SU-DHL-6 (cell line): Measurements from ENCODE around the gene ARL16.

Experiments used
- H2AFZ ChIP-seq: fragments of 200-600 bp; sonication (generic); 2 replicates; pipeline ENCODE4 v1.6.1; 2014; ENCODE audit warnings: low read depth, mild to moderate bottlenecking, moderate library complexity, mixed read lengths, antibody characterized with exemption, low read length; ENCODE audit not compliant: severe bottlenecking
- H3F3A ChIP-seq: fragments of 200-600 bp; shearing (Covaris generic); 2 replicates; pipeline ENCODE4 v1.6.0; 2016; ENCODE audit warnings: antibody characterized with exemption, mild to moderate bottlenecking; ENCODE audit not compliant: insufficient read depth
- H3K27ac ChIP-seq: fragments of 200-600 bp; sonication (generic); 2 replicates; pipeline ENCODE4 v1.5.1; 2016; ENCODE audit warnings: low read depth, mild to moderate bottlenecking, low read length, moderate library complexity, mixed read lengths
- H3K27me3 ChIP-seq: fragments of 200-600 bp; sonication (generic), shearing (Covaris generic); 2 replicates; pipeline ENCODE4 v1.6.0; 2014; ENCODE audit warnings: mild to moderate bottlenecking, low read length
- H3K36me3 ChIP-seq: fragments of 200-600 bp; sonication (generic); 2 replicates; pipeline ENCODE4 v1.6.1; 2014; ENCODE audit warnings: mild to moderate bottlenecking, low read length, mixed read lengths
- H3K4me2 ChIP-seq: fragments of 300-600, 200-600 bp; shearing (Covaris generic), sonication (generic); 2 replicates; pipeline ENCODE4 v1.6.0; 2014; ENCODE audit warnings: low read length, low read depth, mild to moderate bottlenecking; ENCODE audit not compliant: poor library complexity, severe bottlenecking
- H3K4me3 ChIP-seq: fragments of 200-600 bp; sonication (generic); 2 replicates; pipeline ENCODE4 v1.5.1; 2014; ENCODE audit warnings: antibody characterized with exemption, low read length, mild to moderate bottlenecking, mixed read lengths; ENCODE audit not compliant: insufficient read depth, poor library complexity, severe bottlenecking
- H3K79me2 ChIP-seq: fragments of 200-600 bp; sonication (generic); 2 replicates; pipeline ENCODE4 v1.6.1; 2014; ENCODE audit warnings: mild to moderate bottlenecking, low read length, moderate library complexity; ENCODE audit not compliant: insufficient read depth
- H3K9ac ChIP-seq: fragments of 200-600 bp; sonication (generic); 2 replicates; pipeline ENCODE4 v1.7.0; 2014; ENCODE audit warnings: mild to moderate bottlenecking, low read length
- H3K9me2 ChIP-seq: fragments of 200-600 bp; sonication (generic); replicated peaks from 2 replicates; pipeline ENCODE4 v1.6.1; 2014; ENCODE audit warnings: low read length; ENCODE audit not compliant: insufficient read depth
- H3K9me3 ChIP-seq: fragments of 200-600 bp; sonication (generic); 2 replicates; pipeline ENCODE4 v1.6.1; 2014; ENCODE audit warnings: low read length, mixed read lengths; ENCODE audit not compliant: insufficient read depth
- H4K20me1 ChIP-seq: fragments of 200-600 bp; sonication (generic); 2 replicates; pipeline ENCODE4 v1.6.1; 2014; ENCODE audit warnings: low read depth, mild to moderate bottlenecking, antibody characterized with exemption, low read length, moderate library complexity, mixed read lengths
- CTCF ChIP-seq: fragments of 200-600 bp; sonication (generic); IDR thresholded peaks from one replicate; pipeline ENCODE4 v1.5.1; 2017; ENCODE audit warnings: antibody characterized with exemption, mild to moderate bottlenecking, low read length, moderate library complexity; ENCODE audit not compliant: insufficient read depth, poor library complexity, severe bottlenecking
- EZH2phosphoT487 ChIP-seq: fragments of 200-600 bp; sonication (generic), shearing (Covaris generic); conservative IDR thresholded peaks from 2 replicates; pipeline ENCODE4 v1.6.1; 2018; ENCODE audit warnings: mild to moderate bottlenecking, antibody characterized with exemption, low read length, moderate library complexity, mixed read lengths

ARL16 gene

GRCh38 chr17:81667754-81668153 is 15.8 kb downstream of the ARL16 start:
- Histone ChIP-seq H3K4me2 (peak overlapping the region; percentile 95), H3K27ac (no peak overlapping the region), H3K4me3 (peak overlapping the region; percentile 39), H3K9me2 (no peaks in the 10 kb centered on the region), H3K9me3 (no peaks in the 10 kb centered on the region), H2AFZ (no peak overlapping the region), H3F3A (0 out of 2 replicates have a peak, but pooled peaks cover 4% of the 10 kb centered on the region), H3K27me3 (no peaks in the 10 kb centered on the region), H4K20me1 (no peaks in the 10 kb centered on the region), H3K36me3 (peaks cover 6% of the 10 kb centered on the region; the same call in 1 of the 2 replicates), H3K9ac (peak overlapping the region; percentile 94), H3K79me2 (peaks cover 27% of the 10 kb centered on the region)
- TF ChIP-seq CTCF (peak; percentile 15), EZH2phosphoT487 (no peak)

DNA sequence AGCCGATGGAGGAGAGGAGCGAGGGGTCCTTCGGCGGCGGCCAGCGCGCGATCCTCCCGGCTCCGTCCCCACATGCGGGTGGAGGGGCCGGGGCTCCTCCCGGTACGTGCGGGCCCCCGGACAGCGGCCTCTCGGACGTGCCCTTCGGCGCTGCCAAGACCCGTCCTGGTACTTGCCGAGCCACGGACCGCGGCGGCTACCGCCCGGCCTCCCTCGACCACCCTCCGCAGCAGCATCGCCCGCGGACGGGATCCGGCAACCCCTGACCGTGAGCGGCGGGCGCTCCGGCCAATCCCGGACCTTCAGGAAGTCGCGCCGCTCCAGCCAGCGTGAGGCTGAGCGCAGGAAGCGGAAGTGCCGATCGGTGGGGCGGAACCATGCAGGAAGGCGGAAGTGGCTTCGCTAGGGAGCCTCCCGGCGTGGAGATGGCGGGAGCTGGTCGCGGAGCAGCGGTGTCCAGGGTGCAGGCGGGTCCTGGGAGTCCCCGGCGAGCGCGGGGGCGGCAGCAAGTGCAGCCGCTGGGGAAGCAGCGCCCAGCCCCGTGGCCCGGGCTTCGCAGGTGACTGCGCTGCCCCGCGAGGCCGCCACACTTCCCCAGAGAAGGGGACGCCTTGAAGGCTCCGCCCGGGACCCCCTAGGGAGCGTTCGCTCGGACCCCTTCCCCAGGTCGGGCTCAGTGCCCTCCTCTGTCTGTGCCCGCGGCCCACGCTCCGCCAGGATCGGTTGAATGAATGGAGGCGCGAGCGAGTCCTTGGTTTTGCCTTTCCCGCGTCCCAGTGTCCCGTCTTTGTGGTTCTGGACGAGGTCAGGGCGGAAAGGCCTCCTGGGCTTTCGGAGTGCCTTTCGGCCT is 17.0 kb downstream of the ARL16 start, which contains the start of the genes CCDC137 and OXLD1:
TSS of gene CCDC137 (plus strand) at position 396 of the 850 bp plus-strand sequence. CDS start at position 426, 30 bp downstream.
TSS of gene OXLD1 (minus strand) at position 264 of the 850 bp plus-strand sequence. CDS start at position 236, 28 bp downstream.
- Histone ChIP-seq H3F3A (0 out of 2 replicates have a peak, but pooled peaks cover 8% of the 10 kb centered on the region), H2AFZ (peak within 1 kb of the TSS; percentile 20), H3K9me2 (no peaks in the 10 kb centered on the region), H3K36me3 (peaks cover 6% of the 10 kb centered on the region; the same call in 1 of the 2 replicates), H3K27ac (peak within 1 kb of the TSS; percentile 66), H3K79me2 (peaks cover 27% of the 10 kb centered on the region), H3K9me3 (no peaks in the 10 kb centered on the region), H4K20me1 (no peaks in the 10 kb centered on the region), H3K27me3 (no peaks in the 10 kb centered on the region), H3K4me2 (peak within 1 kb of the TSS; percentile 95), H3K4me3 (peak within 1 kb of the TSS; percentile 76), H3K9ac (peak within 1 kb of the TSS; percentile 94)
- TF ChIP-seq EZH2phosphoT487, result no peak
- TF ChIP-seq CTCF, result no peak

GRCh38 chr17:81666092-81666341 is 17.6 kb downstream of the ARL16 start:
- Histone ChIP-seq H3K36me3 (peaks cover 6% of the 10 kb centered on the region; the same call in 1 of the 2 replicates), H4K20me1 (no peaks in the 10 kb centered on the region), H3K9me3 (no peaks in the 10 kb centered on the region), H3K27ac (peak overlapping the region; percentile 63), H3K4me2 (peak overlapping the region; percentile 86), H3K79me2 (peaks cover 27% of the 10 kb centered on the region), H2AFZ (no peak overlapping the region), H3K27me3 (no peaks in the 10 kb centered on the region), H3K9me2 (no peaks in the 10 kb centered on the region), H3K9ac (peak overlapping the region; percentile 94), H3K4me3 (peak overlapping the region; percentile 76), H3F3A (0 out of 2 replicates have a peak, but pooled peaks cover 8% of the 10 kb centered on the region)
- TF ChIP-seq EZH2phosphoT487 (no peak), CTCF (no peak)
